HL-60 (cell line): ENCODE measurements around the gene BLM.

ENCODE experiments used
- DNase-seq, 2 experiments: peaks; one replicate each; pipeline ENCODE4 v3.0.0-alpha.2; 2010 to 2020; ENCODE audit warnings: low read depth in 1 of 2, low spot score in 1 of 2
- H3K27ac ChIP-seq: fragments of 250-450 bp; sonication (Bioruptor Pico); replicated peaks from 2 replicates; pipeline ENCODE4 v1.5.1; 2020; ENCODE audit warnings: mild to moderate bottlenecking, moderate library complexity
- H3K27me3 ChIP-seq: fragments of 250-450 bp; sonication (Bioruptor Pico); 2 replicates; pipeline ENCODE4 v1.5.1; 2021; ENCODE audit warnings: mild to moderate bottlenecking, moderate library complexity; ENCODE audit not compliant: insufficient read depth, poor library complexity, severe bottlenecking
- H3K4me3 ChIP-seq: replicated peaks from 2 replicates; pipeline ENCODE4 v1.5.1; 2011; ENCODE audit warnings: mild to moderate bottlenecking, control low read depth, low read length; ENCODE audit not compliant: insufficient read depth
- GABPA ChIP-seq: IDR thresholded peaks from 2 replicates; pipeline ENCODE4 v1.6.1; 2012; ENCODE audit warnings: low read depth
- POLR2AphosphoS5 ChIP-seq: IDR thresholded peaks from 2 replicates; pipeline ENCODE4 v1.6.1; 2012; ENCODE audit warnings: low read depth
- REST ChIP-seq: IDR thresholded peaks from 2 replicates; pipeline ENCODE4 v1.6.1; 2012; ENCODE audit warnings: low read depth; ENCODE audit not compliant: insufficient replicate concordance
- SPI1 ChIP-seq: IDR thresholded peaks from 2 replicates; pipeline ENCODE4 v1.6.1; 2012; ENCODE audit warnings: low read depth, mild to moderate bottlenecking, borderline replicate concordance
- TF ChIP-seq, protein P1 (sequence below): IDR thresholded peaks from one replicate; pipeline ENCODE4 v1.5.1; 2011; ENCODE audit warnings: low read length, control low read depth, inconsistent platforms; ENCODE audit not compliant: insufficient read depth

BLM gene

GRCh38 chr15:90694987-90695386 is 22.2 kb upstream of the BLM start:
- Histone ChIP-seq H3K27me3 (no peaks in the 10 kb centered on the region), H3K4me3 (no peak overlapping the region), H3K27ac (no peak overlapping the region)
- DNase-seq: no peak
- TF ChIP-seq SPI1 (no peak), POLR2AphosphoS5 (no peak), REST (no peak), GABPA (no peak)
- TF ChIP-seq, protein P1, sequence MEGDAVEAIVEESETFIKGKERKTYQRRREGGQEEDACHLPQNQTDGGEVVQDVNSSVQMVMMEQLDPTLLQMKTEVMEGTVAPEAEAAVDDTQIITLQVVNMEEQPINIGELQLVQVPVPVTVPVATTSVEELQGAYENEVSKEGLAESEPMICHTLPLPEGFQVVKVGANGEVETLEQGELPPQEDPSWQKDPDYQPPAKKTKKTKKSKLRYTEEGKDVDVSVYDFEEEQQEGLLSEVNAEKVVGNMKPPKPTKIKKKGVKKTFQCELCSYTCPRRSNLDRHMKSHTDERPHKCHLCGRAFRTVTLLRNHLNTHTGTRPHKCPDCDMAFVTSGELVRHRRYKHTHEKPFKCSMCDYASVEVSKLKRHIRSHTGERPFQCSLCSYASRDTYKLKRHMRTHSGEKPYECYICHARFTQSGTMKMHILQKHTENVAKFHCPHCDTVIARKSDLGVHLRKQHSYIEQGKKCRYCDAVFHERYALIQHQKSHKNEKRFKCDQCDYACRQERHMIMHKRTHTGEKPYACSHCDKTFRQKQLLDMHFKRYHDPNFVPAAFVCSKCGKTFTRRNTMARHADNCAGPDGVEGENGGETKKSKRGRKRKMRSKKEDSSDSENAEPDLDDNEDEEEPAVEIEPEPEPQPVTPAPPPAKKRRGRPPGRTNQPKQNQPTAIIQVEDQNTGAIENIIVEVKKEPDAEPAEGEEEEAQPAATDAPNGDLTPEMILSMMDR: no peak

GRCh38 chr15:90697175-90697574 is 20.0 kb upstream of the BLM start:
- DNase-seq: no peak
- Histone ChIP-seq H3K27me3 (no peaks in the 10 kb centered on the region), H3K4me3 (no peak overlapping the region), H3K27ac (no peak overlapping the region)
- TF ChIP-seq GABPA: no peak
- TF ChIP-seq POLR2AphosphoS5: no peak
- TF ChIP-seq SPI1: no peak
- TF ChIP-seq, protein P1: no peak
- no peak for TF ChIP-seq REST

DNA sequence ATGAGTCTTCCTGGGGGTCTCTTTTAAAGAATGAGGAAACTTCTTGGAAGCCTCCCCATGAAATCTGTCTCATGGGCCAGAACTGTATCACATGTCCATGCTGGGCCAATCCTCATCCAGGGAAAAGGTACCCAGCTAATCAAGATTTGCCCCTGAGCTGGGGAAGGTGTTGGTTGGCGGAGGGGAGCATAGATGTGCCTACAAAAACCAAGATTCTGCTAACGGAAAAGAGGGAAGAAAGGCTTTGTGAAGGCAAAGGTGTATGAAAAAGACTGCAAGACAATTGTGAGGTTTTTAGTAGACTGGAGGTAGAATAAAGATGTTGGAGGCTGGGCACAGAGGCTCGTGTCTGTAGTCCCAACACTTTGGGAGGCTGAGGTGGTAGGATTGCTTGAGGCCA is 18.5 kb upstream of the BLM start:
- no peak overlapping the region for H3K27ac ChIP-seq
- no peaks in the 10 kb centered on the region for H3K27me3 ChIP-seq
- TF ChIP-seq SPI1 (no peak), GABPA (no peak), POLR2AphosphoS5 (no peak), REST (no peak)
- TF ChIP-seq, protein P1: no peak
- H3K4me3 ChIP-seq: no peak overlapping the region
- DNase-seq: no peak
